Cardiac septum (tissue), 1 donor: Measurements from ENCODE around the gene ATP8B3. TPM values are rescaled to one million over a fixed set of nuclear protein-coding genes. Genes with fewer than 3 reads are reported as not detected.
A peak's percentile ranks its signal among the peaks of the same experiment; 100 is the strongest.

Experiments used
- DNase-seq: peaks from one replicate; pipeline ENCODE4 v3.0.0-alpha.2; 2020; ENCODE audit warnings: low spot score
- intact Hi-C: fragments of 100-400 bp; cut with DNase I; formaldehyde crosslinking; loops from one replicate; pipeline ENCODE4 v1.14.0; 2022
- long read RNA-seq: library from polyadenylated mRNA; unstranded; transcript quantifications from one replicate; pipeline ENCODE4 v2.0.0, GENCODE V29; 2021
- total RNA-seq: library from RNA; stranded (reverse); fragmentation: NEBNext Ultra II Directional; extraction: Animal tissue kit (Norgen Biotek cat#: 25700); gene quantifications from one replicate; pipeline ENCODE4 v1.2.1, GENCODE V29; 2021
- donor health status: DM: no; HTN: no; CAD: no.

ATP8B3 gene
- 0.78 TPM for total RNA-seq
- long read RNA-seq: 0 reads

- intact Hi-C loops: no loop called here
- DNase-seq: no peak
Observed at GRCh38 chr19:1811942-1812425, at the start of gene ATP8B3. Gene ATP8B3, minus strand, starts transcription at chr19:1812276. Its CDS starts 540 bp downstream, at chr19:1811736.

- intact Hi-C loops: no loop called here
Observed at GRCh38 chr19:1861599-1862031, 49.5 kb upstream of the ATP8B3 start.

GRCh38 chr19:1860821-1861598 lies 48.9 kb upstream of the ATP8B3 start:
- intact Hi-C loops: no loop called here
- DNase-seq: no peak

More at GRCh38 chr19:1861599-1862031, 49.5 kb upstream of the ATP8B3 start:
- no peak for DNase-seq

- intact Hi-C loops: no loop called here
- DNase-seq: no peak
Observed at GRCh38 chr19:1860042-1860775, 48.1 kb upstream of the ATP8B3 start.

- intact Hi-C loops: no loop called here
- no peak for DNase-seq
Observed at GRCh38 chr19:1859331-1859781, 47.3 kb upstream of the ATP8B3 start.

GRCh38 chr19:1858412-1859081 lies 46.5 kb upstream of the ATP8B3 start:
- intact Hi-C loops: no loop called here
- DNase-seq: no peak

GRCh38 chr19:1857648-1858326 lies 45.7 kb upstream of the ATP8B3 start:
- intact Hi-C loops: no loop called here
- DNase-seq: no peak

- peak; percentile 93 for DNase-seq
- intact Hi-C loops: no loop called here
Observed at GRCh38 chr19:1856698-1857603, 44.9 kb upstream of the ATP8B3 start.

- no peak for DNase-seq
- intact Hi-C loops: no loop called here
Observed at GRCh38 chr19:1856345-1856697, 44.2 kb upstream of the ATP8B3 start.

- intact Hi-C loops: no loop called here
- no peak for DNase-seq
Observed at GRCh38 chr19:1855828-1856255, 43.8 kb upstream of the ATP8B3 start.

- peak; percentile 98 for DNase-seq
- intact Hi-C loops: no loop called here
Observed at GRCh38 chr19:1855040-1855827, 43.2 kb upstream of the ATP8B3 start.

- no peak for DNase-seq
- intact Hi-C loops: no loop called here
Observed at GRCh38 chr19:1854542-1855039, 42.5 kb upstream of the ATP8B3 start.

GRCh38 chr19:1854039-1854541 lies 42.0 kb upstream of the ATP8B3 start:
- no peak for DNase-seq
- intact Hi-C loops: no loop called here

GRCh38 chr19:1853295-1854038 lies 41.4 kb upstream of the ATP8B3 start:
- intact Hi-C loops: no loop called here

GRCh38 chr19:1852581-1853128 lies 40.6 kb upstream of the ATP8B3 start:
- no peak for DNase-seq

More at GRCh38 chr19:1853295-1854038, 41.4 kb upstream of the ATP8B3 start:
- peak; percentile 92 for DNase-seq

More at GRCh38 chr19:1852581-1853128, 40.6 kb upstream of the ATP8B3 start:
- intact Hi-C loops: no loop called here
